ENCODE results near the gene ATP8A2. TPM values are rescaled to one million over a fixed set of nuclear protein-coding genes. Genes with fewer than 3 reads are reported as not detected.
"Not testable (repeated sequence)": the region's sequence is repeated elsewhere in the genome, so short reads cannot be mapped to it uniquely, and the experiment has no call there.

ATP8A2 gene
- total RNA-seq, 4 donors from 2014 or later: 0.18 to 11.6 (median 1.8) TPM

DNA sequence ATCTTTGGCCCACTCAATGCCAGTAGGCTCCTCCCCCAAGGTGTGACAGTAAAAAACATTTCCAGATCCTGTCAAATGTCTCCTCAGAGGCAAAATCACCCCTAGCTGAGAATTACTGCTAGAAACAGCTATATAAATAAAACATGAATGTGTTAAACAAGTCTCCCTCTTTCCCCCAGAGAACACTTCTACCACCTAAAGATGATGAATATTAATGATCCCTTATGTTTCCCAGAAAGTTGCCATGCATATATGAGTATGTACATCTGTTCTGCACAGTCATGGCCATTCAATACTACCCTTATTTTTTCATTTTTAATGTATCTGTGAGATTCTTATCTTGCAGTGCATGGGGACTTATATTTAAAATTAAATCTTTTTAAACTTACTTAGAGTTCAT, 450.0 kb downstream of the ATP8A2 start:
- Histone ChIP-seq H3K36me3 (no peaks in the 10 kb centered on the region), H3K27ac (no peak overlapping the region), H3K4me3 (no peak overlapping the region), H3K27me3 (no peaks in the 10 kb centered on the region), H3K9me3 (no peaks in the 10 kb centered on the region), H3K4me1 (no peaks in the 10 kb centered on the region)
- TF ChIP-seq POLR2A (IDR thresholded peaks at IDR 0.05): no peak
- TF ChIP-seq, protein P1, sequence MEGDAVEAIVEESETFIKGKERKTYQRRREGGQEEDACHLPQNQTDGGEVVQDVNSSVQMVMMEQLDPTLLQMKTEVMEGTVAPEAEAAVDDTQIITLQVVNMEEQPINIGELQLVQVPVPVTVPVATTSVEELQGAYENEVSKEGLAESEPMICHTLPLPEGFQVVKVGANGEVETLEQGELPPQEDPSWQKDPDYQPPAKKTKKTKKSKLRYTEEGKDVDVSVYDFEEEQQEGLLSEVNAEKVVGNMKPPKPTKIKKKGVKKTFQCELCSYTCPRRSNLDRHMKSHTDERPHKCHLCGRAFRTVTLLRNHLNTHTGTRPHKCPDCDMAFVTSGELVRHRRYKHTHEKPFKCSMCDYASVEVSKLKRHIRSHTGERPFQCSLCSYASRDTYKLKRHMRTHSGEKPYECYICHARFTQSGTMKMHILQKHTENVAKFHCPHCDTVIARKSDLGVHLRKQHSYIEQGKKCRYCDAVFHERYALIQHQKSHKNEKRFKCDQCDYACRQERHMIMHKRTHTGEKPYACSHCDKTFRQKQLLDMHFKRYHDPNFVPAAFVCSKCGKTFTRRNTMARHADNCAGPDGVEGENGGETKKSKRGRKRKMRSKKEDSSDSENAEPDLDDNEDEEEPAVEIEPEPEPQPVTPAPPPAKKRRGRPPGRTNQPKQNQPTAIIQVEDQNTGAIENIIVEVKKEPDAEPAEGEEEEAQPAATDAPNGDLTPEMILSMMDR (IDR thresholded peaks at IDR 0.05): no peak
- DNase-seq: no peak

DNA sequence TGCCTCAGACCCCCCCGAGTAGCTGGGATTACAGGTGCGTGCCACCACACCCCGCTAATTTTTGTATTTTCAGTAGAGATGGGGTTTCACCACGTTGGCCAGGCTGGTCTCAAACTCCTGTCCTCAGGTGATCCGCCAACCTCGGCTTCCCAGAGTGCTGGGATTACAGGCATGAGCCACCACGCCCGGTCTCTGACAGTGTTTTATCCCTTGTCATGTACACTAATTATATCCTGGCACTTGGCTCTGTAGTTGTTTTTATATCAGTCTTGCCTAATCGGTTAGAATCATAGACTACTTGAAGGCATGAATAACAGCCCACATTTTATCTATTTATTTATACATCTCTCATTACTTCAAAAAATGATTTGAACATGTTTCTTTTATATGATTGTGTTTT, 455.4 kb downstream of the ATP8A2 start:
- DNase-seq, H3K27ac ChIP-seq, H3K4me1 ChIP-seq, H3K9me3 ChIP-seq, H3K27me3 ChIP-seq, H3K4me3 ChIP-seq, H3K36me3 ChIP-seq: not testable (repeated sequence)

DNA sequence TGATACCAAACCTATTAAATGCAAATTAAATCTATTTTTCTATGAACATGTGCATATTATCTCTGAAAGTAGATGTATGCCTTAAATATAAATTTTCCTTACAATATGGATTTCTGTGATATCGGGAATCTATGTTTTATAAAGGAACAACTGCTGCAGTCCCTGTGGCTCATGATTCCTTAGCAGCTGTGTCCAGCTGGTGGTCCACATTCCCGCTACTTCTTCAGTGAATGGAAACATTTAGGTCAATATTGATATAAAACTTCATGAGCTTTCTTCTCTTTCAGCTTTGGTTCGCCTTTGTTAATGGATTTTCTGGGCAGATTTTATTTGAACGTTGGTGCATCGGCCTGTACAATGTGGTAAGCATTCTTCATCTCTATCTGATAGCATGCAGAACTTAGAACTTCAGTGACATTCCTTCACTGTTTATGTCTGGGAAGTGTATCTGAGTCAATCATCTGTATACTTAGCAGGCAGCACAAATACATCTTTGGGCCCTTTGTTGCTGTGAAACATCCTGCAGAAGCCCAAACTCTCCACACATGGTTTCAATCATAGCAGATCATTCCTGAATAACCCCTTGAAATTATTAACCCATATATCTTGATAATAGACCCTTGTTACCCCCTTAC, 456.2 kb downstream of the ATP8A2 start:
- Histone ChIP-seq H3K4me1 (no peaks in the 10 kb centered on the region), H3K27me3 (no peaks in the 10 kb centered on the region), H3K4me3 (no peak overlapping the region), H3K27ac (no peak overlapping the region), H3K9me3 (no peaks in the 10 kb centered on the region), H3K36me3 (no peaks in the 10 kb centered on the region)
- no peak for DNase-seq
- TF ChIP-seq, protein P1 (IDR thresholded peaks at IDR 0.05): no peak
- TF ChIP-seq POLR2A (IDR thresholded peaks at IDR 0.05): no peak

DNA sequence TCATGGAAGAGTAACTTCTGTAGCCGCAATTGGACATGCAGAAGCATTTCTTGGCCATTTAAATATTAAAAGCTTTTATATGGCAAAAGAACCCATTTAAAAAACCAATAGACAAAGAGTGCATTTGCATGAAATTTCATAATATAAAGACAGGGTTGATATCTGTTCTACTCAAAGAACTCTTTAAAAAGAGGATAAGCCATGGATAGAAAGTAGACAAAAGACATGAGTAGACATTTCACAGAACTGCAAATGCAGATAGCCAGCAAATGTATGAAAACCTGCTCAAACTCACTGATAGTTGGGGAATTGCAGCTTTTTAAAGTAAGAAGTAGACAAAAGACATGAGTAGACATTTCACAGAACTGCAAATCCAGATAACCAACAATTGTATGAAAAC, 462.0 kb downstream of the ATP8A2 start:
- no peaks in the 10 kb centered on the region for H3K27me3 ChIP-seq
- no peaks in the 10 kb centered on the region for H3K9me3 ChIP-seq
- TF ChIP-seq, protein P1 (IDR thresholded peaks at IDR 0.05): no peak
- no peak for TF ChIP-seq POLR2A (IDR thresholded peaks at IDR 0.05)
- H3K36me3 ChIP-seq: no peaks in the 10 kb centered on the region
- H3K4me1 ChIP-seq: no peaks in the 10 kb centered on the region
- no peak overlapping the region for H3K4me3 ChIP-seq
- no peak for DNase-seq
- no peak overlapping the region for H3K27ac ChIP-seq

DNA sequence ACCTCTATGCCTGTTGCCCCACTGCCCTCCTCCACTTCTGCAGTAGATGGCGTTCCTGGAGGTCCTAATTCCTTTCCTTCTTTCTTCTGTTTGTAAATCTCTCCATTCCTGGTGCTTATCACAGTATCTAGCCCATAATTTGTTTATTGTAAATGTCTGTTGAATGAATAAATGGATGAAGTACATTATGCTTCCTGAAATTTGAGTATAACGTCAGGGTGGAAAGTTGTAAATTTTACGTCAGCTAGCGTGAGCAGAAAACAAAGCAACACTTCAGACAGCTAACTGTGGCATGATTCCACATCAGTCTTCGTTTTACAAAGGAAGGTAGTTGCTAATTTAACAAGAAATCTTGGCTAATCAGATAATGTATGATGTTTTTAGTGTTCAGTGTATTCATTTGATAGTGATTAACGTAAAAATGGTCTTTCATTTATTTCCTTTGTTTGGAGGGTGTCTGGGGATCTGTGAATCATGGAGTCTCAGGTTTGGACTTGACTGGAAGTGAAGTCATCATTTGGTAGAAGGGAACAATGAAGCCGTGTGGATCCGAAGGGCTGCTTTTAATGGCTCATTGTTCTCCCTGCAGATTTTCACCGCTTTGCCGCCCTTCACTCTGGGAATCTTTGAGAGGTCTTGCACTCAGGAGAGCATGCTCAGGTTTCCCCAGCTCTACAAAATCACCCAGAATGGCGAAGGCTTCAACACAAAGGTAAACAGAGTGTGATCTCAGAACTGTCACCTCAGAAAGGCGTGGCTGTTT, 465.0 kb downstream of the ATP8A2 start:
- H3K4me3 ChIP-seq: no peak overlapping the region
- no peaks in the 10 kb centered on the region for H3K9me3 ChIP-seq
- TF ChIP-seq, protein P1 (IDR thresholded peaks at IDR 0.05): no peak
- no peak for TF ChIP-seq POLR2A (IDR thresholded peaks at IDR 0.05)
- no peak for DNase-seq
- no peaks in the 10 kb centered on the region for H3K27me3 ChIP-seq
- no peak overlapping the region for H3K27ac ChIP-seq
- no peaks in the 10 kb centered on the region for H3K36me3 ChIP-seq
- H3K4me1 ChIP-seq: no peaks in the 10 kb centered on the region

DNA sequence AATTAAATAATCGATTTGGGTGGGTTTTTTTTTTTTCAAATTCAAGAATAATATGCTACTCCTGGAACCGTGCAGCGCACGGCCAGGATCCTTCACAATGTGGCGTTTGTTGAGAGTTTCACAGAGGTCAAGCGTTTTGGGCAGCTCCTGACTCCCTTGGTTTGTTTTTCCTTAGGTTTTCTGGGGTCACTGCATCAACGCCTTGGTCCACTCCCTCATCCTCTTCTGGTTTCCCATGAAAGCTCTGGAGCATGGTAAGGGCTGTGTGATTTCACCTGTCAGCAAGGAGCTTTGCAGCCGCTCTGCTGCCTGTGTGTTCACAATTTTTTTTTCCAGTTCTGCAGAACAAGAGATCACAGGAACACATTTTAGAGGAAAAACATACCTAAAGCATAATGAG, 467.6 kb downstream of the ATP8A2 start:
- H3K9me3 ChIP-seq: no peaks in the 10 kb centered on the region
- H3K36me3 ChIP-seq: no peaks in the 10 kb centered on the region
- no peak for DNase-seq
- H3K4me1 ChIP-seq: no peaks in the 10 kb centered on the region
- H3K4me3 ChIP-seq: no peak overlapping the region
- H3K27ac ChIP-seq: no peak overlapping the region
- no peak for TF ChIP-seq POLR2A (IDR thresholded peaks at IDR 0.05)
- no peaks in the 10 kb centered on the region for H3K27me3 ChIP-seq
